ENCODE results near the gene NHP2. TPM values are rescaled to one million over a fixed set of nuclear protein-coding genes. Genes with fewer than 3 reads are reported as not detected.
A peak's percentile ranks its signal among the peaks of the same experiment; 100 is the strongest.

Gene NHP2
- total and polyA plus RNA-seq, 9 of the 15 experiments (the other 6 are each of a cell fraction or from before 2014, with no cell fraction given) = 52.8 to 622 (median 144) TPM

- TF ChIP-seq USF2 (CRISPR knock-in tag; IDR thresholded peaks at IDR 0.05) = no peak
- TF ChIP-seq NR2C2 (CRISPR knock-in tag; IDR thresholded peaks at IDR 0.05) = no peak
- TF ChIP-seq NR2C2 (tag; IDR thresholded peaks at IDR 0.05) = no peak
- TF ChIP-seq ARID1B (IDR thresholded peaks at IDR 0.05) = peak; percentile 20; the same call in 1 of the 2 replicates
- no peak for TF ChIP-seq ZNF77 (CRISPR knock-in tag; IDR thresholded peaks at IDR 0.05)
- TF ChIP-seq DACH1 (IDR thresholded peaks at IDR 0.05; ENCODE audit: partially characterized antibody) = peak; percentile 53
- TF ChIP-seq ATF1 (CRISPR knock-in tag; IDR thresholded peaks at IDR 0.05) = no peak
- TF ChIP-seq ATF1 (tag; IDR thresholded peaks at IDR 0.05) = no peak; the same call in 1 of the 2 replicates
- TF ChIP-seq PHF20 (IDR thresholded peaks at IDR 0.05; ENCODE audit: partially characterized antibody) = no peak
- TF ChIP-seq SOX6 (IDR thresholded peaks at IDR 0.05) = 0 out of 2 replicates have a peak, but pooled peaks have one; percentile 32
- 0 out of 2 replicates have a peak, but pooled peaks have one; percentile 24 for TF ChIP-seq RBFOX2 (IDR thresholded peaks at IDR 0.05; ENCODE audit: low read depth, low read length)
- TF ChIP-seq ZNF766 (CRISPR knock-in tag; conservative IDR thresholded peaks at IDR 0.05) = no peak
- no peak for TF ChIP-seq ZNF57 (CRISPR knock-in tag; IDR thresholded peaks at IDR 0.05)
- TF ChIP-seq ZNF740 (CRISPR knock-in tag; IDR thresholded peaks at IDR 0.05) = no peak
- TF ChIP-seq ZNF740 (tag; IDR thresholded peaks at IDR 0.05) = no peak
- TF ChIP-seq ZBTB1 (CRISPR knock-in tag; IDR thresholded peaks at IDR 0.05; ENCODE audit: borderline replicate concordance, low read depth) = no peak
- TF ChIP-seq ZNF274 (IDR thresholded peaks at IDR 0.05; ENCODE audit: borderline replicate concordance, low read depth, low read length) = no peak
- TF ChIP-seq TAF7 (tag; IDR thresholded peaks at IDR 0.05) = no peak
- no peak for TF ChIP-seq DIDO1 (tag; IDR thresholded peaks at IDR 0.05; ENCODE audit: low read depth)
- no peak for TF ChIP-seq ZFP30 (CRISPR knock-in tag; IDR thresholded peaks at IDR 0.05; ENCODE audit: borderline replicate concordance)
- TF ChIP-seq CEBPZ (IDR thresholded peaks at IDR 0.05; ENCODE audit: borderline replicate concordance, low read depth, low read length) = no peak
- TF ChIP-seq PCBP1 (IDR thresholded peaks at IDR 0.05; ENCODE audit: low read depth, low read length, poor library complexity, severe bottlenecking) = no peak
- TF ChIP-seq TBP (optimal IDR thresholded peaks at IDR 0.05; ENCODE audit: low read depth, low read length) = no peak
- TF ChIP-seq IRF1 (CRISPR knock-in tag; IDR thresholded peaks at IDR 0.05; ENCODE audit: borderline replicate concordance) = no peak
Observed at GRCh38 chr5:178120607-178121357, 32.9 kb downstream of the NHP2 start (continued).

Data from K562 (cell line).